LHCN-M2 (cell line): ENCODE results near the gene MDFI. TPM values are rescaled to one million over a fixed set of nuclear protein-coding genes. Genes with fewer than 3 reads are reported as not detected.
A peak's percentile ranks its signal among the peaks of the same experiment; 100 is the strongest.

Experiments
- DNase-seq: peaks from one replicate; pipeline ENCODE4 v3.0.0-alpha.2; 2012; ENCODE audit warnings: low read depth
- polyA plus RNA-seq: library from polyadenylated mRNA; unstranded; fragments of >200 nt; gene quantifications from one replicate; pipeline ENCODE4 v1.2.1, GENCODE V29; 2012; ENCODE audit warnings: missing spikeins
- total RNA-seq: library from RNA; depleted of rRNA; stranded (reverse); fragments of >200 nt; gene quantifications from 2 replicates; pipeline ENCODE4 v1.2.3, GENCODE V29; 2014; rRNA removed

The MDFI gene
- 0.23 TPM in 1 of 2 replicates, not detected in the other for total RNA-seq
- polyA plus RNA-seq = not detected

- no peak for DNase-seq
Observed at GRCh38 chr6:41638002-41638934, at the start of gene MDFI. MDFI (plus strand) TSS chr6:41638468; CDS start chr6:41638750, 282 bp downstream.

GRCh38 chr6:41589223-41589622 lies 49.0 kb upstream of the MDFI start:
- DNase-seq = no peak

- no peak for DNase-seq
Observed at GRCh38 chr6:41589636-41590622, 48.3 kb upstream of the MDFI start.

GRCh38 chr6:41591122-41591521 lies 47.1 kb upstream of the MDFI start:
- no peak for DNase-seq

GRCh38 chr6:41591859-41592502 lies 46.3 kb upstream of the MDFI start:
- DNase-seq = peak; percentile 46

GRCh38 chr6:41593406-41593805 lies 44.9 kb upstream of the MDFI start:
- no peak for DNase-seq

GRCh38 chr6:41593839-41594238 lies 44.4 kb upstream of the MDFI start:
- no peak for DNase-seq

GRCh38 chr6:41594326-41594725 lies 43.9 kb upstream of the MDFI start:
- DNase-seq = no peak

- no peak for DNase-seq
Observed at GRCh38 chr6:41594766-41595165, 43.5 kb upstream of the MDFI start.

- no peak for DNase-seq
Observed at GRCh38 chr6:41595166-41595565, 43.1 kb upstream of the MDFI start.

GRCh38 chr6:41596096-41596685 lies 42.1 kb upstream of the MDFI start:
- DNase-seq = no peak

GRCh38 chr6:41596807-41597206 lies 41.5 kb upstream of the MDFI start:
- no peak for DNase-seq

GRCh38 chr6:41597246-41598000 lies 40.8 kb upstream of the MDFI start:
- no peak for DNase-seq

- no peak for DNase-seq
Observed at GRCh38 chr6:41598670-41599014, 39.6 kb upstream of the MDFI start.

- DNase-seq = no peak
Observed at GRCh38 chr6:41599015-41599851, 39.0 kb upstream of the MDFI start.

- DNase-seq = no peak
Observed at GRCh38 chr6:41599852-41600445, 38.3 kb upstream of the MDFI start.

GRCh38 chr6:41600499-41601247 lies 37.6 kb upstream of the MDFI start:
- DNase-seq = no peak

GRCh38 chr6:41601248-41601549 lies 37.1 kb upstream of the MDFI start:
- no peak for DNase-seq

GRCh38 chr6:41602422-41602743 lies 35.9 kb upstream of the MDFI start:
- no peak for DNase-seq
